ENCODE results near the gene SARS2.

DNA sequence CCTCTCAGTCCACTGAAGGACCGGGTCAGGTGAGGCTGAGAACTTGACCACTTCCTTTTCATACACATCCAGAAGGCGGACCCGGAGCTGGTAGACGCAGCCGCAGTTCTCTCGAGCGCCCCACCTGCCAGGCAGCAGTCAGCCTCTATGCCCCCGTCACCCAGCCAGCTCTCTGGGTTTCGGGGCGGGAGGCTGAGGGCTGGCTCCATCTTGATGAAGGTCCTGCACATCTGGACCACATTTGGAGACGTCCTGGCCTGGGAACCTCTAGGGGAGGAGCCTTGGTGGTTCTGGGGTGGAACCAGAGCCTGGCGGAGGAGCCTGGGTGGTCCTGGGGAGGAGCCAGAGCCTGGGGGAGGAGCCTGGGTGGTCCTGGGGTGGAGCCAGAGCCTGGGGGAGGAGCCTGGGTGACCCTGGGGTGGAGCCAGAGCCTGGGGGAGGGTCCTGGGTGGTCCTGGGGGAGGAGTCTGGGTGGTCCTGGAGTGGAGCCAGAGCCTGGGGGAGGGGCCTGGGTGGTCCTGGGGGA lies 14.5 kb upstream of the SARS2 start:
- TF ChIP-seq, protein P1, sequence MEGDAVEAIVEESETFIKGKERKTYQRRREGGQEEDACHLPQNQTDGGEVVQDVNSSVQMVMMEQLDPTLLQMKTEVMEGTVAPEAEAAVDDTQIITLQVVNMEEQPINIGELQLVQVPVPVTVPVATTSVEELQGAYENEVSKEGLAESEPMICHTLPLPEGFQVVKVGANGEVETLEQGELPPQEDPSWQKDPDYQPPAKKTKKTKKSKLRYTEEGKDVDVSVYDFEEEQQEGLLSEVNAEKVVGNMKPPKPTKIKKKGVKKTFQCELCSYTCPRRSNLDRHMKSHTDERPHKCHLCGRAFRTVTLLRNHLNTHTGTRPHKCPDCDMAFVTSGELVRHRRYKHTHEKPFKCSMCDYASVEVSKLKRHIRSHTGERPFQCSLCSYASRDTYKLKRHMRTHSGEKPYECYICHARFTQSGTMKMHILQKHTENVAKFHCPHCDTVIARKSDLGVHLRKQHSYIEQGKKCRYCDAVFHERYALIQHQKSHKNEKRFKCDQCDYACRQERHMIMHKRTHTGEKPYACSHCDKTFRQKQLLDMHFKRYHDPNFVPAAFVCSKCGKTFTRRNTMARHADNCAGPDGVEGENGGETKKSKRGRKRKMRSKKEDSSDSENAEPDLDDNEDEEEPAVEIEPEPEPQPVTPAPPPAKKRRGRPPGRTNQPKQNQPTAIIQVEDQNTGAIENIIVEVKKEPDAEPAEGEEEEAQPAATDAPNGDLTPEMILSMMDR (IDR thresholded peaks at IDR 0.05) = no peak
- no peak for TF ChIP-seq POLR2A (IDR thresholded peaks at IDR 0.05)

Measured in ovary (tissue), 3 donors.